ENCODE measurements around the gene RBM23.

The RBM23 gene

GRCh38 chr14:22898302-22899090 is 20.5 kb downstream of the RBM23 start:
- POLR2A ChIA-PET, result interaction anchor here (0.6 kb wide), 1 partner anchor 75 kb away, joined by 3 read pairs; no protein-coding TSS in a partner anchor

GRCh38 chr14:22897357-22897756 is 21.6 kb downstream of the RBM23 start:
- Histone ChIP-seq H3K27ac (ENCODE audit: extremely low read depth, low read depth, low read length) (no peak overlapping the region), H3K4me1 (ENCODE audit: control insufficient read depth, insufficient read depth, low read length) (no peaks in the 10 kb centered on the region), H3K9me3 (ENCODE audit: control insufficient read depth, insufficient read depth, low read depth, low read length) (no peaks in the 10 kb centered on the region), H3K4me3 (ENCODE audit: low read depth, low read length) (no peak overlapping the region), H3K36me3 (ENCODE audit: control insufficient read depth in 2 of 2, insufficient read depth in 1 of 2, low read length in 2 of 2) (peaks cover 13 to 36% of the 10 kb centered on the region in 2 experiments; a peak in 2 of 3 replicates)
- CTCF ChIA-PET, result interaction anchor here (0.6 to 2.6 kb wide), 3 partner anchors 17 to 74 kb away, joined by 3 to 14 read pairs (median 5); no protein-coding TSS in a partner anchor
- POLR2A ChIA-PET, result interaction anchor here (1.0 to 1.2 kb wide), 2 partner anchors 9 to 23 kb away, joined by 3 to 4 read pairs; no protein-coding TSS in a partner anchor
- TF ChIP-seq ZNF433 (tag by site-specific recombination; IDR thresholded peaks at IDR 0.05; ENCODE audit: low read depth), result no peak
- no peak for TF ChIP-seq SALL2 (tag by site-specific recombination; IDR thresholded peaks at IDR 0.05; ENCODE audit: borderline replicate concordance)
- no peak for TF ChIP-seq ZNF473 (tag by site-specific recombination; IDR thresholded peaks at IDR 0.05)
- no peak for TF ChIP-seq GLI4 (tag by site-specific recombination; IDR thresholded peaks at IDR 0.05)
- no peak for TF ChIP-seq ZNF513 (tag by site-specific recombination; IDR thresholded peaks at IDR 0.05)
- no peak for TF ChIP-seq SCRT2 (tag by site-specific recombination; IDR thresholded peaks at IDR 0.05)
- no peak for TF ChIP-seq ZNF585B (tag by site-specific recombination; IDR thresholded peaks at IDR 0.05)
- no peak for TF ChIP-seq ZNF777 (tag by site-specific recombination; IDR thresholded peaks at IDR 0.05; ENCODE audit: borderline replicate concordance)
- no peak for TF ChIP-seq ZNF398 (tag by site-specific recombination; IDR thresholded peaks at IDR 0.05)
- no peak for TF ChIP-seq ZNF350 (tag by site-specific recombination; IDR thresholded peaks at IDR 0.05)
- TF ChIP-seq YY2 (tag by site-specific recombination; IDR thresholded peaks at IDR 0.05), result no peak
- TF ChIP-seq MYNN (tag by site-specific recombination; IDR thresholded peaks at IDR 0.05; ENCODE audit: borderline replicate concordance), result no peak
- TF ChIP-seq KLF1 (tag by site-specific recombination; IDR thresholded peaks at IDR 0.05), result no peak
- no peak for TF ChIP-seq ZNF221 (tag by site-specific recombination; IDR thresholded peaks at IDR 0.05; ENCODE audit: borderline replicate concordance)

More at GRCh38 chr14:22898302-22899090, 20.5 kb downstream of the RBM23 start:
- H3K27ac ChIP-seq (ENCODE audit: extremely low read depth, low read depth, low read length), result no peak overlapping the region
- TF ChIP-seq ZNF580 (tag by site-specific recombination; IDR thresholded peaks at IDR 0.05) (no peak), EGR2 (tag by site-specific recombination; IDR thresholded peaks at IDR 0.05; ENCODE audit: low read depth) (no peak), GLIS2 (tag by site-specific recombination; IDR thresholded peaks at IDR 0.05) (no peak), ZNF473 (tag by site-specific recombination; IDR thresholded peaks at IDR 0.05) (no peak), ZBTB11 (tag by site-specific recombination; conservative IDR thresholded peaks at IDR 0.05; ENCODE audit: low read depth) (no peak), KLF10 (tag by site-specific recombination; IDR thresholded peaks at IDR 0.05) (no peak), HOXA7 (CRISPR knock-in tag; IDR thresholded peaks at IDR 0.05; ENCODE audit: borderline replicate concordance) (no peak), ZNF837 (tag by site-specific recombination; IDR thresholded peaks at IDR 0.05) (no peak), ZNF133 (tag by site-specific recombination; IDR thresholded peaks at IDR 0.05) (no peak), ZNF169 (tag by site-specific recombination; IDR thresholded peaks at IDR 0.05) (no peak), ZNF707 (tag by site-specific recombination; IDR thresholded peaks at IDR 0.05) (no peak), SCRT1 (tag by site-specific recombination; IDR thresholded peaks at IDR 0.05; ENCODE audit: borderline replicate concordance) (no peak), YY2 (tag by site-specific recombination; IDR thresholded peaks at IDR 0.05) (no peak), ZNF521 (tag by site-specific recombination; IDR thresholded peaks at IDR 0.05) (no peak), ZBTB7A (tag by site-specific recombination; IDR thresholded peaks at IDR 0.05; ENCODE audit: low read depth) (no peak)
- CTCF ChIA-PET, result interaction anchor here (1.8 to 4.1 kb wide), 5 partner anchors 9 to 342 kb away, joined by 5 to 37 read pairs (median 16); partner anchors contain the start of gene LRP10
- H3K4me3 ChIP-seq (ENCODE audit: low read depth, low read length), result no peak overlapping the region
- peaks cover 16 to 48% of the 10 kb centered on the region in 2 experiments; a peak in 2 of 3 replicates for H3K36me3 ChIP-seq (ENCODE audit: control insufficient read depth in 2 of 2, insufficient read depth in 1 of 2, low read length in 2 of 2)
- no peaks in the 10 kb centered on the region for H3K4me1 ChIP-seq (ENCODE audit: control insufficient read depth, insufficient read depth, low read length)
- no peaks in the 10 kb centered on the region for H3K9me3 ChIP-seq (ENCODE audit: control insufficient read depth, insufficient read depth, low read depth, low read length)
